ENCODE results near the gene MTHFD2. TPM values are rescaled to one million over a fixed set of nuclear protein-coding genes. Genes with fewer than 3 reads are reported as not detected.

The MTHFD2 gene
- polyA plus RNA-seq, 3 donors, result 24.1 to 39.4 (median 38.5) TPM

- H3K4me1 ChIP-seq (ENCODE audit: control insufficient read depth in 1 of 2, insufficient read depth in 2 of 2, low read length in 2 of 2), result peaks cover 17 to 28% of the 10 kb centered on the region in 2 donors
- no peak overlapping the region for H2AFZ ChIP-seq (ENCODE audit: insufficient read depth, low read depth, low read length, poor library complexity, severe bottlenecking)
- no peak overlapping the region for H3K27ac ChIP-seq (ENCODE audit: low read depth in 1 of 2, low read length in 2 of 2)
- no peaks in the 10 kb centered on the region for H3K9me3 ChIP-seq (replicated peaks in 1 of 2; ENCODE audit: control insufficient read depth in 1 of 2, insufficient read depth in 1 of 2, low read length in 2 of 2)
- no peak for TF ChIP-seq CTCF (IDR thresholded peaks at IDR 0.05)
- no peak overlapping the region for H3K4me3 ChIP-seq (replicated peaks in 1 of 3; ENCODE audit: low read depth in 2 of 3, low read length in 3 of 3)
- WGBS (ENCODE audit: insufficient coverage), result 86% methylated on average over 6 of the region's 6 CpGs
- Mint-ChIP-seq H3K4me1 (peaks cover 20% of the 10 kb centered on the region), H3K36me3 (no peaks in the 10 kb centered on the region), H3K27me3 (ENCODE audit: low read depth in 3 of 3) (peaks cover 0 to 5% (median 0%) of the 10 kb centered on the region in 3 donors), H3K27ac (no peak overlapping the region), H3K9me3 (no peaks in the 10 kb centered on the region), H3K4me3 (no peak overlapping the region)
- no peak overlapping the region for H3K9ac ChIP-seq (ENCODE audit: insufficient read depth, low read length, poor library complexity, severe bottlenecking)
- no peak for DNase-seq
- intact Hi-C loops (cut with micrococcal nuclease), result loop anchor here in 1 of 2 donors (10.0 kb wide), 1 partner anchor 267 kb away; the partner anchor contains the start of gene DGUOK
- peaks cover 5% of the 10 kb centered on the region for H3K79me2 ChIP-seq (ENCODE audit: insufficient read depth, low read length)
- no peaks in the 10 kb centered on the region for H3K27me3 ChIP-seq (ENCODE audit: control insufficient read depth in 2 of 2, insufficient read depth in 2 of 2, low read length in 2 of 2)
- no peak overlapping the region for H3K4me2 ChIP-seq (replicated peaks; ENCODE audit: extremely low read depth, low read length, poor library complexity, severe bottlenecking)
- H4K20me1 ChIP-seq (ENCODE audit: insufficient read depth, low read length), result no peaks in the 10 kb centered on the region
- H3K36me3 ChIP-seq (replicated peaks in 1 of 2; ENCODE audit: control insufficient read depth in 1 of 2, insufficient read depth in 2 of 2, low read length in 2 of 2), result no peaks in the 10 kb centered on the region
Observed at GRCh38 chr2:74191596-74192380, 6.6 kb upstream of the MTHFD2 start.

- Mint-ChIP-seq H3K36me3 (no peaks in the 10 kb centered on the region), H3K4me3 (no peak overlapping the region), H3K27ac (no peak overlapping the region), H3K9me3 (peaks cover 0 to 5% (median 0%) of the 10 kb centered on the region in 7 donors), H3K4me1 (peaks cover 15% of the 10 kb centered on the region), H3K27me3 (ENCODE audit: low read depth in 3 of 3) (peaks cover 0 to 8% (median 1%) of the 10 kb centered on the region in 3 donors)
- peaks cover 16 to 21% of the 10 kb centered on the region in 2 donors for H3K4me1 ChIP-seq (ENCODE audit: control insufficient read depth in 1 of 2, insufficient read depth in 2 of 2, low read length in 2 of 2)
- no peak for DNase-seq
- no peak for TF ChIP-seq CTCF (IDR thresholded peaks at IDR 0.05)
- H3K79me2 ChIP-seq (ENCODE audit: insufficient read depth, low read length), result peaks cover 12% of the 10 kb centered on the region
- no peak overlapping the region for H3K27ac ChIP-seq (ENCODE audit: low read depth in 1 of 2, low read length in 2 of 2)
- intact Hi-C loops (cut with micrococcal nuclease), result loop anchor here in 1 of 2 donors (5.0 to 10.0 kb wide), 2 partner anchors 32 to 270 kb away; partner anchors contain the start of gene DGUOK
- peaks cover 7% of the 10 kb centered on the region for H4K20me1 ChIP-seq (ENCODE audit: insufficient read depth, low read length)
- H3K4me2 ChIP-seq (replicated peaks; ENCODE audit: extremely low read depth, low read length, poor library complexity, severe bottlenecking), result no peak overlapping the region
- H2AFZ ChIP-seq (ENCODE audit: insufficient read depth, low read depth, low read length, poor library complexity, severe bottlenecking), result no peak overlapping the region
- no peaks in the 10 kb centered on the region for H3K36me3 ChIP-seq (replicated peaks in 1 of 2; ENCODE audit: control insufficient read depth in 1 of 2, insufficient read depth in 2 of 2, low read length in 2 of 2)
- H3K9me3 ChIP-seq (replicated peaks in 1 of 2; ENCODE audit: control insufficient read depth in 1 of 2, insufficient read depth in 1 of 2, low read length in 2 of 2), result no peaks in the 10 kb centered on the region
- 100% methylated on average over 1 of the region's 1 CpG for WGBS (ENCODE audit: insufficient coverage)
- no peak overlapping the region for H3K4me3 ChIP-seq (replicated peaks in 1 of 3; ENCODE audit: low read depth in 2 of 3, low read length in 3 of 3)
- no peak overlapping the region for H3K9ac ChIP-seq (ENCODE audit: insufficient read depth, low read length, poor library complexity, severe bottlenecking)
- no peaks in the 10 kb centered on the region for H3K27me3 ChIP-seq (ENCODE audit: control insufficient read depth in 2 of 2, insufficient read depth in 2 of 2, low read length in 2 of 2)
Observed at GRCh38 chr2:74194799-74195198, 3.6 kb upstream of the MTHFD2 start.
